HepG2 (cell line): ENCODE measurements around the gene UPB1. TPM values are rescaled to one million over a fixed set of nuclear protein-coding genes. Genes with fewer than 3 reads are reported as not detected.
A peak's percentile ranks its signal among the peaks of the same experiment; 100 is the strongest.

ENCODE experiments used
- ARHGAP35 ChIP-seq: sonication (generic); formaldehyde crosslinking; IDR thresholded peaks from 2 replicates; pipeline ENCODE4 v1.9.0; 2022; ENCODE audit warnings: mild to moderate bottlenecking, inconsistent platforms, moderate library complexity, missing genetic modification reagents, borderline replicate concordance
- ETV6 ChIP-seq: sonication (generic); formaldehyde crosslinking; conservative IDR thresholded peaks from 2 replicates; pipeline ENCODE4 v1.4.0; 2020; ENCODE audit warnings: missing genetic modification reagents
- FOXK1 ChIP-seq: sonication (generic); formaldehyde crosslinking; IDR thresholded peaks from 2 replicates; pipeline ENCODE4 v1.4.0; 2020; ENCODE audit warnings: low read depth, missing genetic modification reagents, borderline replicate concordance
- HDAC1 ChIP-seq: sonication (generic); formaldehyde crosslinking; IDR thresholded peaks from 2 replicates; pipeline ENCODE4 v1.5.1; 2020; ENCODE audit warnings: mild to moderate bottlenecking, missing genetic modification reagents
- POLR2A ChIP-seq, 2 experiments: IDR thresholded peaks; 2 replicates each; pipeline ENCODE4 v1.6.1; 2011; ENCODE audit warnings: low read depth in 2 of 2, low read length in 2 of 2, mild to moderate bottlenecking in 1 of 2, moderate library complexity in 1 of 2; ENCODE audit not compliant: insufficient read depth in 1 of 2
- RBFOX2 ChIP-seq: fragments of 200-400 bp; formaldehyde crosslinking; IDR thresholded peaks from 2 replicates; pipeline ENCODE4 v1.6.1; 2017; ENCODE audit warnings: low read depth, mild to moderate bottlenecking, low read length
- TOPORS ChIP-seq: sonication (generic); formaldehyde crosslinking; IDR thresholded peaks from 2 replicates; pipeline ENCODE4 v1.8.0; 2023; ENCODE audit warnings: mild to moderate bottlenecking, missing genetic modification reagents
- ZHX2 ChIP-seq, 2 experiments: sonication (generic) in 1 of 2; formaldehyde crosslinking in 1 of 2; IDR thresholded peaks; 2 replicates each; pipeline versions ENCODE4 v1.6.1 to v1.9.0; 2014 to 2022; ENCODE audit warnings: antibody characterized with exemption in 1 of 2, borderline replicate concordance in 1 of 2, inconsistent platforms in 1 of 2, low read depth in 1 of 2, missing genetic modification reagents in 1 of 2
- polyA plus RNA-seq, 8 experiments: library from polyadenylated mRNA; depleted of rRNA in 3 of 8; stranded (reverse) in 7 of 8; unstranded in 1 of 8; fragments of >200 nt; fragmentation: Illumina TruSeq in 4 of 8; extraction: Trizol in 4 of 8; gene quantifications; 2 replicates each; pipeline versions ENCODE4 v1.2.1 to v1.2.3, GENCODE V29; 2011 to 2016; ENCODE audit warnings: low read depth in 4 of 8, missing spikeins in 1 of 8, mixed read lengths in 1 of 8; ENCODE audit not compliant: insufficient read depth in 1 of 8
- total RNA-seq, 5 experiments: library from RNA; depleted of rRNA; stranded (reverse); fragments of >200 nt; fragmentation: Illumina TruSeq; extraction: Trizol; gene quantifications; 2 replicates each; pipeline ENCODE4 v1.2.3, GENCODE V29; 2016; ENCODE audit warnings: low read depth in 1 of 5
- TF ChIP-seq, protein P1 (sequence below): fragments of 450-650 bp; IDR thresholded peaks from 2 replicates; pipeline ENCODE4 v1.6.1; 2017
- TF ChIP-seq, protein P2 (sequence below): sonication (generic); formaldehyde crosslinking; IDR thresholded peaks from 2 replicates; pipeline ENCODE4 v1.4.0; 2020; ENCODE audit warnings: missing genetic modification reagents
- TF ChIP-seq, protein P3 (sequence below): sonication (generic); formaldehyde crosslinking; IDR thresholded peaks from 2 replicates; pipeline ENCODE4 v1.5.1; 2020; ENCODE audit warnings: missing genetic modification reagents, mild to moderate bottlenecking, borderline replicate concordance
- TF ChIP-seq, protein P4 (sequence below): sonication (generic); formaldehyde crosslinking; IDR thresholded peaks from 2 replicates; pipeline ENCODE4 v1.4.0; 2020; ENCODE audit warnings: missing genetic modification reagents
- TF ChIP-seq, protein P5 (sequence below): IDR thresholded peaks from 2 replicates; pipeline ENCODE4 v1.6.1; 2012; ENCODE audit warnings: low read depth, low read length, improper control_type of control experiment

The UPB1 gene
- total and polyA plus RNA-seq, 2 of the 13 experiments (the other 11 are each of a cell fraction or from before 2014, with no cell fraction given): 0.38 to 1.2 TPM

GRCh38 chr22:24555165-24556039 is 60.3 kb downstream of the UPB1 start, which contains the start of gene SNRPD3 (continued):
- TF ChIP-seq, protein P1, sequence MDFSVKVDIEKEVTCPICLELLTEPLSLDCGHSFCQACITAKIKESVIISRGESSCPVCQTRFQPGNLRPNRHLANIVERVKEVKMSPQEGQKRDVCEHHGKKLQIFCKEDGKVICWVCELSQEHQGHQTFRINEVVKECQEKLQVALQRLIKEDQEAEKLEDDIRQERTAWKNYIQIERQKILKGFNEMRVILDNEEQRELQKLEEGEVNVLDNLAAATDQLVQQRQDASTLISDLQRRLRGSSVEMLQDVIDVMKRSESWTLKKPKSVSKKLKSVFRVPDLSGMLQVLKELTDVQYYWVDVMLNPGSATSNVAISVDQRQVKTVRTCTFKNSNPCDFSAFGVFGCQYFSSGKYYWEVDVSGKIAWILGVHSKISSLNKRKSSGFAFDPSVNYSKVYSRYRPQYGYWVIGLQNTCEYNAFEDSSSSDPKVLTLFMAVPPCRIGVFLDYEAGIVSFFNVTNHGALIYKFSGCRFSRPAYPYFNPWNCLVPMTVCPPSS: no peak
- TF ChIP-seq TOPORS (CRISPR knock-in tag): 0 out of 2 replicates have a peak, but pooled peaks have one; percentile 64
- TF ChIP-seq, protein P2, sequence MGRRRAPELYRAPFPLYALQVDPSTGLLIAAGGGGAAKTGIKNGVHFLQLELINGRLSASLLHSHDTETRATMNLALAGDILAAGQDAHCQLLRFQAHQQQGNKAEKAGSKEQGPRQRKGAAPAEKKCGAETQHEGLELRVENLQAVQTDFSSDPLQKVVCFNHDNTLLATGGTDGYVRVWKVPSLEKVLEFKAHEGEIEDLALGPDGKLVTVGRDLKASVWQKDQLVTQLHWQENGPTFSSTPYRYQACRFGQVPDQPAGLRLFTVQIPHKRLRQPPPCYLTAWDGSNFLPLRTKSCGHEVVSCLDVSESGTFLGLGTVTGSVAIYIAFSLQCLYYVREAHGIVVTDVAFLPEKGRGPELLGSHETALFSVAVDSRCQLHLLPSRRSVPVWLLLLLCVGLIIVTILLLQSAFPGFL (CRISPR knock-in tag): no peak
- peak; percentile 58; the same call in 1 of the 2 replicates for TF ChIP-seq ARHGAP35 (CRISPR knock-in tag)
- peak; percentile 86 for TF ChIP-seq RBFOX2
- peak; percentile 96 for TF ChIP-seq HDAC1 (CRISPR knock-in tag)
- TF ChIP-seq, protein P3, sequence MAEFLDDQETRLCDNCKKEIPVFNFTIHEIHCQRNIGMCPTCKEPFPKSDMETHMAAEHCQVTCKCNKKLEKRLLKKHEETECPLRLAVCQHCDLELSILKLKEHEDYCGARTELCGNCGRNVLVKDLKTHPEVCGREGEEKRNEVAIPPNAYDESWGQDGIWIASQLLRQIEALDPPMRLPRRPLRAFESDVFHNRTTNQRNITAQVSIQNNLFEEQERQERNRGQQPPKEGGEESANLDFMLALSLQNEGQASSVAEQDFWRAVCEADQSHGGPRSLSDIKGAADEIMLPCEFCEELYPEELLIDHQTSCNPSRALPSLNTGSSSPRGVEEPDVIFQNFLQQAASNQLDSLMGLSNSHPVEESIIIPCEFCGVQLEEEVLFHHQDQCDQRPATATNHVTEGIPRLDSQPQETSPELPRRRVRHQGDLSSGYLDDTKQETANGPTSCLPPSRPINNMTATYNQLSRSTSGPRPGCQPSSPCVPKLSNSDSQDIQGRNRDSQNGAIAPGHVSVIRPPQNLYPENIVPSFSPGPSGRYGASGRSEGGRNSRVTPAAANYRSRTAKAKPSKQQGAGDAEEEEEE (CRISPR knock-in tag): 0 out of 2 replicates have a peak, but pooled peaks have one; percentile 43
- TF ChIP-seq ZHX2 (IDR thresholded peaks at IDR 0.05; ENCODE audit: low read depth): peak; percentile 87
- TF ChIP-seq ZHX2 (CRISPR knock-in tag; IDR thresholded peaks at IDR 0.05; ENCODE audit: borderline replicate concordance): no peak
- TF ChIP-seq, protein P4, sequence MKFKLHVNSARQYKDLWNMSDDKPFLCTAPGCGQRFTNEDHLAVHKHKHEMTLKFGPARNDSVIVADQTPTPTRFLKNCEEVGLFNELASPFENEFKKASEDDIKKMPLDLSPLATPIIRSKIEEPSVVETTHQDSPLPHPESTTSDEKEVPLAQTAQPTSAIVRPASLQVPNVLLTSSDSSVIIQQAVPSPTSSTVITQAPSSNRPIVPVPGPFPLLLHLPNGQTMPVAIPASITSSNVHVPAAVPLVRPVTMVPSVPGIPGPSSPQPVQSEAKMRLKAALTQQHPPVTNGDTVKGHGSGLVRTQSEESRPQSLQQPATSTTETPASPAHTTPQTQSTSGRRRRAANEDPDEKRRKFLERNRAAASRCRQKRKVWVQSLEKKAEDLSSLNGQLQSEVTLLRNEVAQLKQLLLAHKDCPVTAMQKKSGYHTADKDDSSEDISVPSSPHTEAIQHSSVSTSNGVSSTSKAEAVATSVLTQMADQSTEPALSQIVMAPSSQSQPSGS: peak; percentile 77
- peak; percentile 84 for TF ChIP-seq ETV6 (CRISPR knock-in tag)
- TF ChIP-seq FOXK1 (CRISPR knock-in tag): peak; percentile 92
- TF ChIP-seq POLR2A (IDR thresholded peaks at IDR 0.05; ENCODE audit: insufficient read depth in 1 of 2, low read depth in 2 of 2, low read length in 2 of 2): peak in 1 of 2 experiments; percentile 76
- TF ChIP-seq, protein P5, sequence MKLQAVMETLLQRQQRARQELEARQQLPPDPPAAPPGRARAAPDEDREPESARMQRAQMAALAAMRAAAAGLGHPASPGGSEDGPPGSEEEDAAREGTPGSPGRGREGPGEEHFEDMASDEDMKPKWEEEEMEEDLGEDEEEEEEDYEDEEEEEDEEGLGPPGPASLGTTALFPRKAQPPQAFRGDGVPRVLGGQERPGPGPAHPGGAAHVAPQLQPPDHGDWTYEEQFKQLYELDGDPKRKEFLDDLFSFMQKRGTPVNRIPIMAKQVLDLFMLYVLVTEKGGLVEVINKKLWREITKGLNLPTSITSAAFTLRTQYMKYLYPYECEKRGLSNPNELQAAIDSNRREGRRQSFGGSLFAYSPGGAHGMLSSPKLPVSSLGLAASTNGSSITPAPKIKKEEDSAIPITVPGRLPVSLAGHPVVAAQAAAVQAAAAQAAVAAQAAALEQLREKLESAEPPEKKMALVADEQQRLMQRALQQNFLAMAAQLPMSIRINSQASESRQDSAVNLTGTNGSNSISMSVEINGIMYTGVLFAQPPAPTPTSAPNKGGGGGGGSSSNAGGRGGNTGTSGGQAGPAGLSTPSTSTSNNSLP: peak; percentile 70; the same call in 1 of the 2 replicates
